ENCODE measurements around the gene AGR2.

Gene AGR2

GRCh38 chr7:16812542-16813231 is 7.9 kb upstream of the AGR2 start:
- no peak for DNase-seq

DNA sequence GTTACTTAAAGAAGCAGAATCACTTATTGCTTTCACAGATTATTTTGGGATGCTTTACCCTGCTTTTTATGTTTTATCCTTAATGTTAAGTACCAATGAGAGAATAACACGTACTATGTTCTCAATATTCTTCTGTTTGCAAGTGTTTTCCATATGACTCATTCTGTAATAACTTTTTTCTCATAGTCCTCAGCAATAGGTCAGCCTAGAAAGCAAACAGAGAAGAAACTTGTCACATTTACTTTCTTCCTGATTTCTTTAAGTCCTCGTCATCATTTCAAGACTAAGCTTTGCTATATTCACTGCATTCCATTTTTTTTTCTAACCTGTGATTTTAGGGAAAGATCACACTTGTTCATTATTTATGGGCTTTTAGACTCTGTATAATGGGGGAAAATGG is 6.8 kb upstream of the AGR2 start:
- no peak for DNase-seq

DNA sequence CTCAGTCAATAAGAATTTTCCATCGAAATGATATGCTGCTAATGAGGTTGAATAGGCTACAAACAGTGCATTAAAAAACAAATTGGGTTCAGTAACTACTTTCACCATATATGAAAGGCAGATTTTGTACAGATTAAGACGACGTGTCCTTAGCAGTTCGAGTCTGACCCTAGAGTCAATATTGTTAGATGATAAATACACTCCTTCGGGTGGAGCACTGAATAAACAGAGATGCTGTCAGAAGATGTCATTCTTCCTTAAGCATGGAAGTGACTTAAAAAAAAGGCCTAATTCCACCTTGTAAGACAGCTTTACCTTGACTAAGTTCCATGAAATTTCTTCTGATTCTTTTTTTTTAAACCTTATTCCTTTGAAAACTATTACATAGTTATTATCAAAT is 5.8 kb upstream of the AGR2 start:
- DNase-seq: no peak

GRCh38 chr7:16810112-16810511 is 5.3 kb upstream of the AGR2 start:
- no peak for DNase-seq

- DNase-seq: no peak
These were observed 642 bp upstream of the AGR2 start for GRCh38 chr7:16805441-16805840.

DNA sequence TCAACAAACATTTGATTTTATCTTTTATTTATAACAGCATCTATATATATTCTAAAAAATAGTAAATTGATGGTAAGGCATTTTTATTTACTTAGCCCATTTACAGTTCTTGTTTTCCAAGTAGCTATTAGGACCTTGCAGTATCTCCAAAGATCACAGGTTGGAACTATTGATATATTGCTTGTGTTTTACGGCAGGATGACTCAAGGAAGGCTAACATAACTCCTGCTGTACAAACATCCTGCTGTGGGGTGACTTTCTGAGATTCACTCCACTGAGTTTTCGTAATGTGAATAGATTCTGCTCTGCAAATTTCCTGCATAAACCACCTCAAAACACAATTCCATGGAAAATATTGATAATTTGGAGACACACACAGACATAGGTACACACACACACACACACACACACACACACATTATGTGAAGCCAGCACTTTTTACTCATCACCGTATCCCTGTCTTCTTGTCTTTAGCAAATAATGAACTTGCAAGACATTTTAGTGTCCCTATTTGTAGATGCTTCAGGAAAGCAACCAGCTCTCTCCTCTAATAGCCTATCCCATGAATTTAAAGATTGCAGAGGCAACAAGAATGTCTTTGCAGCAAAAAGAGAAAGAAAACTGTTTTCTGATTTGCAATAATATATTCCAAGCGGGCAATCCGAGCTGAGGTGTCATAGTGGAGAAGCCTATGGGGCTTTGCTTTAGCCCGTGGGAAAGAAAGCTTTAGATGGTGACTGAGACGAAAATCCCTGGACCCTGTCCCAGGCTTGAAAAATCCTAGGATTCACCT is 722 bp downstream of the AGR2 start:
- DNase-seq: no peak

- DNase-seq: no peak
These were observed 1.7 kb downstream of the AGR2 start for GRCh38 chr7:16803125-16803524.

DNA sequence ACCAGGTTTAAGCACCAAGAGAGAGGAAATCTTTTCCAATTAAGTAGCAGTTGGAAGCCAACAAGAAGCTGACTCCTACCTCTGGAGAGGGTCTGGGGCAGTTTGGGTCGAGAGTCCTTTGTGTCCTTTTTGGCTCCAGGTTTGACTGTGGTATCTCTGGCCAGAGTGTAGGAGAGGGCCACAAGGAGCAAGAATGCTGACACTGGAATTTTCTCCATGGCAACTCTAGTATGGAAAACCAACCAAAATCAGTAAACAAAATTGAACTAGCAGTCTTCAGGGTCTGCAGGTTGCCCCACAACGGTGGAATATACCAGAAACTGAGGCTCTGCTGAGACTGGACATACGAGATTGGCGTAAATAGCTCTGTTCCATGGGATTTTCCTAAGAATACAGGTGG is 3.2 kb downstream of the AGR2 start:
- no peak for DNase-seq

DNA sequence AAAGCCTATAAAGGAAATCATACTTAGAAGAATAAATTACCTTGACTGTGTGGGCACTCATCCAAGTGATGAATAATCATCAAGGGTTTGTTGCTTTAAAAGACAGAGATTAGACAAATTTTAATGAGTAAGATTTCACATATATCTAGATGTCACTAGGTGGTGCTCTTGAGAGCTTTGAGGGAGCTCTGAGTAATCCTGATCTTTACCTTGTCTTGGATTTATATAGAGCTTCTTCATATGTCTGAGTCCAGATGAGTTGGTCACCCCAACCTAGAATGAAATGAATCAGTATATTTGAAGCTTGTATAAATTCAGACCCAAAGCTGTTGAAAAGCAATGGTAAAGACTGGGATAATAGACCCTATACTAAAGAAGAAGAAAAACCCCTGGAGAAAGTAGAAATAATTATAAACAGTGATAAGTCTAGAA is 3.7 kb downstream of the AGR2 start:
- DNase-seq: no peak

- DNase-seq: no peak
These were observed 9.2 kb downstream of the AGR2 start for GRCh38 chr7:16795624-16796023.

- DNase-seq: no peak
These were observed 9.8 kb downstream of the AGR2 start for GRCh38 chr7:16794986-16795385.

- no peak for DNase-seq
These were observed 12.7 kb downstream of the AGR2 start for GRCh38 chr7:16791905-16792698.

- no peak for DNase-seq
These were observed 13.7 kb downstream of the AGR2 start for GRCh38 chr7:16791071-16791470.

GRCh38 chr7:16787127-16787526 is 17.7 kb downstream of the AGR2 start:
- DNase-seq: no peak

DNA sequence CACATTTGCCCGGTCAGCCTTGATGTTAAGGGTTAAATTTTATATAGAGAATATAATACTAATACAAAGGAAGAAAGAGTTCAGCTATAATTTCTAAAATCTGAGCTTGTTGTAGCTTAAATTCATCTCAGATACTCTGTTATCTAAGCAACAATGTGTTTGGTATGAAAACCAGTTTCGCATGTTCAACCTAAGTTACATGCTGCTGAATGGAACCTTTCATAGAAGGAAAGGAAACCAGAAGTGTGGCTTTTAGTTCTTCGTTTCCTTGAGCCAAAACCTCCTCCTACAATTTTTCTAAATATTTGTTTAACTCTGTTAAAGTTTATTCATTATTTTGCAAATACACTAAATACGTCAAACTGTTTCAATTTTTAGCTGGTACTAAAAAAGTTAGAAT is 18.5 kb downstream of the AGR2 start:
- no peak for DNase-seq

DNA sequence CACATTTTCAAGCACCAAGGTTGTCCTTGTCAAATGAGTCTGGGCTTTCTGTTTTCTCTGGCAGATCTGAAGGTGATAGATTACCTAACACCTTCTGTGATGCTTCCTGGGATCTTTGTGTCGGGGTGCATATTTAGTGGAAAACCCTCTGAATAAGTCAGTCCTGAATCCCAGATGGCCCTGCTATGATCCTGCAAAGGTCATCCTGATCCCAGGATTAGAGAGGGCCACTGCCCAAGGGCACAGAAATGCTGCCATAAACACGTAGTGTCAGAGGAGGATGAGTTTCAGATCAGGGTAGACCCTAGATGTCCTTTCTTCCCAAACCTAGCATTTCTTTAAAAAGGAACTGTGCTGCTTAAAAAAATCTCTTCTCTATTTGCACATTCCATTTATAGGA is 19.0 kb downstream of the AGR2 start:
- no peak for DNase-seq

DNA sequence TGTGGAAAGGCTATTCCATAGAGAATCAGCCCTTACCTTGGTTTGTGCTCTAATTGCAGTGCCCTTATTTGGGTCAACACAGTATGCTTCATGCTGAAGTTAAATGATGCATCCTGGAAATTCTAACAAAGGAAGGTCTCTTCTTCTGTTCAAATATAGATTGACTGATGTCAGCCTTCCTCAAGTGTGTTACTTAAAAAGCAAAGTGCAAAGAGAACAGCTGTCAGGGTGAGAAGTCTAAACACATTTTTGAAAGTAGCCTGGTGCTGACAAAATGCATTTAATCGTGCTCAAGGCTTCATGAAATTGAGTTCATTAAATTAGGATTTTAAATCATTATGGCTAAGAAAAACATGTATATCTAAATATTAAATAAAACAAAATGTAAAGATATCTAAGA is 19.5 kb downstream of the AGR2 start:
- no peak for DNase-seq

GRCh38 chr7:16780596-16780995 is 24.2 kb downstream of the AGR2 start:
- DNase-seq: no peak

GRCh38 chr7:16779051-16779450 is 25.7 kb downstream of the AGR2 start:
- no peak for DNase-seq

- no peak for DNase-seq
These were observed 26.3 kb downstream of the AGR2 start for GRCh38 chr7:16778476-16778875.

- no peak for DNase-seq
These were observed 28.7 kb downstream of the AGR2 start for GRCh38 chr7:16776053-16776452.

- DNase-seq: no peak
These were observed 29.8 kb downstream of the AGR2 start for GRCh38 chr7:16774986-16775385.

- DNase-seq: no peak
These were observed 30.5 kb downstream of the AGR2 start for GRCh38 chr7:16774294-16774693.

DNA sequence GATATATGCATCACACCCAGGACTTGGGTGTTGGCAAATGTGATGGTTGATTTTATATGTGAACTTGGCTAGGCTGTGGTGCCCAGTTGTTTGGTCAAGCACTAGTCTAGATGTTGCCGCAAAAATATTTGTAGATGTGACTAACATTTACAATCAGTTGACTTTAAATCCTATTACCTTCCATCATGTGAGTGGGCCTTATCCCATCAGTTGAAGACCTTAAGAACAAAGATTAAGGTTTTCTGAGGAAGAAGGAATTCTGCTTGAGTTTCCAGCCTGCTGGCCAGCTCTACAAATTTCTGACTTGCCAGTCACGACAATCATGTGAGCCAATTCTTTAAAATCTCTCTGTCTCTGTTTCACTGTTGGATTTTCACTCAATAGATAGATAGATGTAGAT is 30.9 kb downstream of the AGR2 start:
- DNase-seq: no peak
